ENCODE measurements around the gene RAB44.
"Not testable (repeated sequence)": the region's sequence is repeated elsewhere in the genome, so short reads cannot be mapped to it uniquely, and the experiment has no call there.

RAB44 gene

DNA sequence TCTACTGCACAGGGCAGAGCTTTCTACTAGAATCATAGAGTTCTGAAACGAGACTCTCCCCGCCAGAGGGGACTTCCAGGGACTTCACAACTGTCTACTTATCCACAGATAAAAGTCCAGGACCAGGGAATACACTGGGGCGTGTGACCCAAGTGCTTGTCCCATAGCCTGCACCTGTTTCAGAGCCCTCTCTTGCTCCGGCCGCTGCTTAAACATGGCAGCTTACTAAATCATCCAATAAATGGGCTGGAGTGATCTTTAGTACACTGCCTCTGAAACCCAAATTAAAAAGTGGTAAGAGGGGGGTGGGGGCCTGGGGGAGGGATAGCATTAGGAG lies 8.9 kb upstream of the RAB44 start:
- DNase-seq: no peak

DNA sequence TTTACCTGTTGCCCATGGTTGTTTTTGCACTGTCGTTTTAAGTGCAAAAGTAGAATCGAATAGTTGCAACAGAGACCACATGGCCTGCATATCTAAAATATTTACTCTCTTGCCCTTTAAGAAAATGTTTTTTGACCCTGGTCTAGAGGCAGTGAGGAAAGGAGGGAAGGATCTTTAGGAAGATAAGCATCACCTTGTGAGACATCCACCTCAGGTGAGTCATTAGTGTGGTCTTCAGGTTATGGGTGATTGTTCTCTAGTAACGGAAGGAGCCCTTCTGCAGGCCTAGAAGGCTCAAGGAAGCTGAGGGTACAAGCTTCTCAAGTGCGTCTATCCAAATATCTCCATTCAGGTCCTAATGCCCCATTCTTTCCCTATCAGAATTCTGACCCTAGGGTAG lies 6.6 kb upstream of the RAB44 start:
- DNase-seq: no peak

DNA sequence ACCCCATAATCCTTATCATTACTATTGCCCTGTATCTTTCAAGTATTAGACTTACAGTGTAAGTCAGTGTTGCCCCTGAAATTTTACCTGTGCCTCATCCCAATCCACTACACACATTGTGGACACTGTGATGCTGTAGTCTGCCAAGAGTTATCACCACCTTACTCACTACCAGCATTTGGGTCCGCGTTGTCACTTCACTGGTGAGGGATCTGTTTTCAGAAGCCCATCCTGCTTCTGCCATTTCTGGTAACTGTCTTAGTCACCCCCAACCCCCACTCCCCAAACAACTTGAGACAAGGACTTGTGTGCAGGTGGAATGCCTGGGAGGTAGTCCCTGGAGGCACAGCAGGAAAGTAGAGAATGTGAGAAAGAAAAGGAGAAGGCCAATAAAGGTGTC lies 6.0 kb upstream of the RAB44 start:
- DNase-seq: no peak

DNA sequence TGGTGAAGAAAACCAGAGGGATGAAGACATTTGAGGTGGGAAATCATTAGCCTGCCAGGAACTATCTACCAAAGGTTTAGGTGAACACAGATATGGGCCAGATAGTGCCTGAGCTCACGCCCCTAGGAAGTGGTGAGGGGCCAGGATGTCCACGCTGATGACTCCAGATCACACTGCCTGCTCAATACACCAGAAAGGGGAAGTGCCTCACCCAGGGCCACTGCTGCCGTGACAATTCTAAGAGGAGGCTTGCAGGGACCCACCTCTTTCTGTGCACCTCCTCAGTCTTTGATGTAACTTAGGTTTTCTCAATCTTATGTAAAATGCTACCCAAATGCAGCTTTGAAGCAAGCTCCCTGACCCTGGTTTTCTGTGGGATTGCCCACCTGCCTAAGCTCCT lies 5.4 kb upstream of the RAB44 start:
- DNase-seq: no peak

DNA sequence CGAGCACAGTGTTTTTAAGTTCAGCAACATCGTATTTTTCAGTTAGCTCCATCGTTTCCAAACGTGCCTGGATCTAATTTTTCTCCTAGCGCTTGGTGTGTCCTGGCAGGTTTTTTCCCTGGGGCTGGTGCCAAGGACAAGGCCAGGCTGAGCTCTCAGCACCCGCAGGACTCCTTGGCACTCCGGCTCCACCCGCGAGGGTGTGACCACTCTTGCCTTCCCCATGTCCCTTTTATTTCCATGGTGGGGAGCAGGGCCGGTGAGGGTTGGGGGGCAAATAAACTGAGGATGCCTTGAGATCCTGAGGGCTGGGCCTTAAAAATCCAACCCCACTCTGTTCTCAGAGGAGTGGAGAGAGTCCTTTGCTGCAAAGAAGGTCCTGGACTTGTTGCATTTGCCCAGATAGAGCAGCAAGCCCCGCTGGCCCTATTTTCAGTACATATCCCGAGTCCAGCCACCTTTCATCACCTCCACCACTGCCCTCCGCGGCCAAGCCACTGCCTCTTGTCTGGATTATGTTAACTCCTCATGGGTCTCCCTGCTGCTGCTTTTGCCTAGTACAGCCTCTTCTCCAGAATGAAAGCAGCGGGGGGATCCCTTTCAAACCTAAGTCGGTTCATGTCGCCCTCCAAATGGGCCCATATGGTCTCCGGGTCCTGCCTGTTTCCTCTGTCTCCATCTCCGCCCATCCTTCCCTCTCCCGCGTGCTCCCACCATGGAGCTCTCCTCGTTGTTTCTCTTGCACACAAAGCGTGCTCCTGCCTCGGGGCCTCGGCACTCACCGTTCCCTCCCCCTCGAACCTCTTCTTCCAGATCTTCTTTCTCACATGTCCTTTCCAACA lies 4.5 kb upstream of the RAB44 start:
- no peak for DNase-seq

DNA sequence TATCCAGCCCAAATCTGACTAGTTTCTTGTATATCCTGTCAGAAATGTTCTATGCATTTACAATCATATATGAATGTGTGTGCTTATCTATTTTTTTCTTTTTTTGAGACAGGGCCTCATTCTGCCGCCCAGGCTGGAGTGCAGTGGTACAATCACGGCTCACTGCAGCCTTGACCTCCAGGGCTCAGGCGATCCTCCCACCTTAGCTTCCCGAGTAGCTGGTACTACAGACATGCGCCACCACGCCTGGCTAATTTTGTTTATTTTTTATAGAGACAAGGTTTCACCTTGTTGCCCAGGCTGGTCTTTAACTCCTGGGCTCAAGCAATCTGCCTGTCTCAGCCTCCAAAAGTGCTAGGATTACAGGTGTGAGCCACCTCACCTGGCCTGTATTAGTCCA lies 3.0 kb upstream of the RAB44 start:
- DNase-seq: no peak

DNA sequence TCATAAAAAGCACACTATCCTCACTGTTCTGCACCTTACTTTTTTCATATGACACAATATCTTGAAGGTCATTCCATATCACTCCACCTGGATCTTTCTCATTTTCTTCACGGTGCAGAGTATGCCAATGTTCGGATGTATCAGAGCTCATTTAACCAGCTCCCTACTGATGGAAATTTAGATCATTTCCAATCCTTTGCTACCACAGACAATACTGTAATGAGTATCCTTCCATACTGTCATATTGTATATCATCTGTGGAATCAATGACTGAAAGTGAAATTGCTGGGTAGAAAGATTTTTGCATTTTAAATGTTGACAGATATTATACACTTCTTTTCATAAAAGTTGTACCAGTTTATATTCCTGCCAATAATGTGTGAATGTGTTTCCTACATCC lies 2.2 kb upstream of the RAB44 start:
- DNase-seq: no peak

DNA sequence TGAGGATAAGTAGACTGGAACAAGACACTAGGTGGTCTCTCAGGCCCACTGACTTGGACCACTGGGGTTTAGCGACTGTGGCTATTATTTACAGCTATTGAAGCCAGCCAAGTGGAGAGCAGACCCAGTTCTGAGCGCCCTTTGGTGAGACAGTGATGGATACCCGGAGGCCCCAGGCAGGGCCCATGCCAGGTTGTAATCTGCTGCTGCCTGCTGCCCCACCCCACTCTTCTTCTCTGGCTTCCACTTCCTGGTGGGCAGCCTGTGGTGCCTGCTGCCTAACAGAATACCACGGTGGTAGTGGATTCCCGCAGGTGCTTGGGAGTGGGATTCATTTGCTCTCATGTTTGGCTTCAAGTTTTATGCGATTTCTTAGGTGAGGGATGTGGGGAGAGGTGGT lies 570 bp downstream of the RAB44 start:
- no peak for DNase-seq

DNA sequence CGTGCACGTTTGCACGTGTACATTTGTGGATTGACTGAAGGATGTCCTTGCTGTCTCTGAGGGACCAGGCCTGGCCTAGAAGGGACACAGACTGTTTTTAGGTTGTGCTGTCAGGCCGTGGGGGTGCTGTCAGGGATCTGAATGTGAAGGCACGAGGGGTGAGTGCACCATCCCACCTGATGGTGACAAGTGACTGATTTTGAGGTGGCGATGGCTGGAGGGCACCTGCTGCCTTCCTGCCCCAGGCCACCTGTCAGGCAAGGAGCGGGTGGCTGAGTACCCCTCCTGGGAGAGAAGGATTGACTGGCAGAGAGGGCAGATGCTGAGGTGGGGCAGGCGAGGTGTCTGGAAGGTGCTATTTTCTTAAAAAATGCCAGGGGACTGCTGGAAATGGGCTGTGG lies 1.2 kb downstream of the RAB44 start:
- no peak for DNase-seq

DNA sequence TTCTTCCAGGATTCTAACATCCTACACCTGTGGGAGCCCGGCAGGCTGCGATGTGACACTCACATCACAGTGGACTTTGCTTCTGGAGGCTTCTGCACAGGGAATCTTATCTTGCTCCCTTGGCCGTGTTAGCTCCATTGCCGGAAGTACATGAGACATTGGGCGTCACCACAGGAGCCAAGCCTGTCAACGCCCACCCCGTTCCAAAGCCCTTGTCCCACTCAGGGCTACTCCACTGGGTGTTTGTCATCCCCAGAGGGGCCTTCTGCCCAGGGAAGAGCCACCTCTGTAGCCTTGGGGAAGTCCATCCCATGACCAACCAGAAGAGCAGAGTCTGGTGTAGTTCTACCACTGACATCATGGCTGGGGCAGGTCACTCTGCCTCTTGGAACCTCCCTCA lies 1.7 kb downstream of the RAB44 start:
- DNase-seq: no peak

DNA sequence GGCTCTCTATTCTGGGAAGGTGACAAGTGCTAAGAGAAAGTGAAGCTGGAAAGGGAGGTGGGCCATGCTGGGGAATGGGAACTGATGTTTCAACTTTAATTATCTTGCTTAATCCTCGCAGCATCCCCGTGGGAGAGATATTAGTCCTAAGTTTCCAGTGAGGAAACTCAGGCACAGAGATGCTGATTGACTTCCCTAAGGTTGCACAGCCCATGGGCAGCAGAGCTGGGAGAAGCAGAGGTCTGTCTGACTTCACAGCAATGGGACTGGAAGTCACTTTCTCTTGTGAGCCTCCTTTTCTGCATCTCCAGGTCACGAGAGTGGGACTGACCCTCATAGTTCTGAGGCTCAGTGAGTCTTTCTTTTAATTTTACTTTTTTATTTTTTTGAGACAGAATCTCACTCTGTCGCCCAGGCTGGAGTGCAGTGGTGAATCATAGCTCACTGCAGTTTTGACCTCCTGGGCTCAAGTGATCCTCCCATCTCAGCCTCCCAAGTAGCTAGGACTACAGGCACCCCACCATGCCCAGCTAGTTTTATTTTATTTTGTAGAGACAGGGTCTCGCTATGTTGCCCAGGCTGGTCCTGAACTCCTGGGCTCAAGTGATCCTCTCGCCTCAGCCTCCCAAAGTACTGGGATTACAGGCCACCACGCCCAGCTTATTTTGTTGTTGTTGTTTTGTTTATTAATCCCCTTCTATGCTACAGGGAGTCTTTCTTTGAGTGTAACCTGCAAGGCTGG lies 2.6 kb downstream of the RAB44 start:
- no peak for DNase-seq

DNA sequence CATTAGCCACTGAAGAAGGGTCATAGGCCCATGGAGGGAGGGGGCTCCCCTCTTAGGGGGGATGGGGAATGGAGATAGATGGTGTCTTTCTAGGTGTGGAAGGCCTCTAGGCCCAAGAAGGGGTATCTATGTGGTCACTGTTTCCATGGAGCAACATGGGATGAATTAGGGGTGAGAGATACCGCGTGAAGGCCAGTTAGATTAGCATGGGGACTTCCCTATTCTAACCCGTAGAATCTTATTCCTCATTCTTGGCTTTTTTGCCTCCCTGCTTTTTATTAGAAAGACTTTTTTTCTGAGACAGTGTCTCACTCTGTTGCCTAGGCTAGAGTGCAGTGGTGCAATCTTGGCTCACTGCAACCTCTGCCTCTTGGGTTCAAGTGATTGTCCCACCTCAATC lies 3.2 kb downstream of the RAB44 start:
- DNase-seq: no peak

DNA sequence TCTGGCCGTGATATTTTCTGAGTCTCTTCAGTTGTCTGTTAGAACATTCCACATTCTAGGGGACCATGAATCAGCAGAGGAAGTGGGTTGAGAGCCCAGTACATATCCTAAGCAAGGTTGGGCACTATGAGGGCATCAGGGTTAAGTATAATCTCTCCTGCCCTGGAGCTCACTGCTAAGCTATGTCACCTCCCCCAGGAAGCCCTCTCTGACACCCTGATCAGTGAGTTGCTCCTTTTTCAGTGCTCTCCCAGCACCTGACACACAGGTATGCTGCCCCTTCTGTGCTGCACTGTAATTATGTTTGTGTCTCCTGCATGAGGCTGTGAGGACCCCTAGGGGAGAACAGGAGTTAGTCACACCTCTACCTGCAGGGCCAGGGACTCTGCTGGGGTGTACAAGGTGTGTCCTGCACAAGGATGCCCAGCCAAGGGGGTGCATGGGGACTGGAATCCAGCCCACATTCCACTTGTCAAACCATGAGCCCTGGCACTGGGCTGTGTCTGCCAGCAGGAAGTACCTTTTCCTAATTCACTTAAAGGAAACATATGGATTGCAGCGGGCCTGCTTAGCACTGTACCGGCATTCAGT lies 3.9 kb downstream of the RAB44 start:
- DNase-seq: no peak

DNA sequence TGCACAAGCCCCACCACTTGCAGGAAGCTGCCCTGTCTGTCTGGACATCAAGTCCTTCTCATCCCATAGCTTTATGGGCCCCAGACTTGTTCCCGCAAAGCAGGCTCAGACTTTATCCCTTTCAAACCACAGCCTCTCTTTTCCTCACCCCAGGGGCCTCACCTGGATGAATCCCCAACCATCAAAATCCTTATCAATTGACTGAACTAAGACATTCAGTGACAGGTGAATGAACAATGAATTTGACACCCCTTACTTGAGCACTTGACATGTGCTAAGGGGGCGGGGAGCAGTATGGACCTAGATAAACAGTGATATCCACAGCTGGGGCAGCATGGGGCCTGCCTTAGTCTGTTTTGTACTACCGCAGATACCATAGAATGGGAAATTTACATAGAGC lies 5.0 kb downstream of the RAB44 start:
- DNase-seq: no peak

DNA sequence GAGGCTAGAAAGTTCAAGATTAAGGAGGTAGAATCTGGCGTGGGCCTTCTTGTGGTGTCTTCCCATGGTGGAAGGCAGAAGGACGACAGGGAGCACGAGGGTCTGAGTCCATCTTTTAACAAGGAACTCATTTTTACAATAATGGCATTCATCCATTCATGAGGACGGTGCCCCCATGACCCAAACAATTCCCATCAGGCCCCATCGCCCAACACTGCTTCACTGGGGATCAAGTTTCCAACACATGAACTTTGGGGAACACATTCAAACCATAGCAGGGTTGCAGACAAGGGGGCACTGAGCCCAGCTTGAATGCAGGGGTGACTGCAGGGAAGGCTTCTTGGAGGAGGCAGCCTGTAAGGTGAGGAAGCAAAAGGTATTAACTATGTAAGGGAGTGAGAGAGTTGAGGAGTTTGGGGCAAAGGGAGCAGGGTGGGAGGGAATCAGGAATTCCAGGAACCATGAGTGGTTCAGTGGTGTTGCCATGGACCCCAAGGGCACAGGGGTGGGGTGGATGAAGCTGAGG lies 5.5 kb downstream of the RAB44 start:
- DNase-seq: no peak

DNA sequence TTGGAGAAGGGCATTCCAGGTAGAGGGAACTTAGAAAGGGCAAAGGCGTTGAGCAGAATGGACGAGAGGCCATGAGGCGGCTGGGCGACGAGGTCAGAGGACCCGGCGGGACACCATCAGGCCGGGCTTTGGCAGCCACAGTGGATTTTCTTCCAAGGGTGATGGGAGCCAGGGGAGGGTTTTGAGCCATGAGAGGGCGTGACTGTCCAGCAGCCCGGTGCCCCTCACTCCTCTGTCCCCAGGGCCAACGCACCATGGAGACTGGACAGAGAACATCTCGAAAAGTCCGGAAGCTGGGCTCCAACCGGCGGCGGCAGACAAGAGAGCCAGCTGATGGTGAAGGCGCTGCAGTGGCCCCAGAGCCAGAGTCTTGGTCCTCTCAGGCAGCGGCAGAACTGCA lies 6.4 kb downstream of the RAB44 start:
- DNase-seq: no peak

DNA sequence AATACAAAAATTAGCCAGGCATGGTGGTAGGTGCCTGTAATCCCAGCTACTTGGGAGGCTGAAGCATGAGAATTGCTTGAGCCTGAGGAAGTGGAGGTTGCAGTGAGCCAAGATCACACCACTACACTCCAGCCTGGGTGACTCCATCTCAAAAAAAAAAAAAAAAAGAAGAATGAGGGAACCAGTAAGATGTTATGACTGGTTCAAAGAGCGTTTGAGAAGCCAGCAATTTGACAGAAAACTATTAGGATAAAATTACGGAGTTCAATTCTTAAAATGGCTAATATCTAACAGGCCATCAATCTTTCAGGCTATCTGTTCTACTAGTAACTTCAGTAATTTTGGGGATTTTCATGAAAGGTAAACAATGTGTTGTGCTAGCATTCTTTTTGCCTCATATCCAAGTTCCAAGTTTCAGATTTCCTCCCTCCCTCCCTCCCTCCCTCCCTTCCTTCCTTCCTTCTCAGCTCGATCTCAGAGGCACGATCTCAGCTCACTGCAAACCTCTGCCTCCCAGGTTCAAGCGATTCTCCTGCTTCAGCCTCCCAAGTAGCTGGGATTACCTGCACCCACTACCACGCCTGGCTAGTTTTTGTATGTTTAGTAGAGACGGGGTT lies 7.4 kb downstream of the RAB44 start:
- DNase-seq: not testable (repeated sequence)

DNA sequence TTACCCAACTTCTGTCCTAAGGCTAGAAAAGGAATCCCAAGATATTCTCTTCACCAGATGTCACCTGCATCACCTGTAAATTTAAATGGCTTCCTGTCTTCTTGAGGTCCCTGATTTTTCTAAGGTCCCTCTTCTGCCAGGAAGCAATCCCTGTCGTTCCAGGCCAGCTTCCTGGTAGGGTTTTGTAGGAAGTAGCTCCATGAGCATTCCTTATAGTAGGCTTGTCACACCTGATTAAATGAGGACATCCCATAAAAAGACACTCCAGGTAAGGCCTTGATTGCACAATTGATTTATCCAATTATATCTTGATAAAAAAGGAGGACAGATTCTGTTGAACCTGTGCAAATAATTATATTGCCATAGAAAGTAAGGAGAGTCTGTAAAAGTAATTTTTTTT lies 8.7 kb downstream of the RAB44 start:
- DNase-seq: no peak

DNA sequence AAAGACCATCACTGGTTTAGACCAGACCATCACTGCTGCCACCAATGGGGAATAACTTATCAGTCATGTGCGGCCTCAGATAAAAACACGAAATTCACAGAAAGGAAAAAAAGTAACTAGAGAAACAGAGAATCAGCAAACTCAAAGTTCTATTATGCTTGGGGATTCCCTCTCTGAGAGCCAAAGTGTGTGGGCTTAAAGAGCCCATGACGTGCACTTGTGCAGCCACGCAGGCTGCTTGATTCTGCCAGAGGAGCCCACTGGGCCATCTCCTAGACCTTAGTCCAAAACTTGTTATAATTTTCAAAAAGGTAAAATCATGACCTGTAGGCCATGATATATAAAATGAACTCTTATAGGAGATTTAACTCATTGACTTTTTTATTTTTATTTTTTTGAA lies 15.2 kb downstream of the RAB44 start:
- DNase-seq: no peak

DNA sequence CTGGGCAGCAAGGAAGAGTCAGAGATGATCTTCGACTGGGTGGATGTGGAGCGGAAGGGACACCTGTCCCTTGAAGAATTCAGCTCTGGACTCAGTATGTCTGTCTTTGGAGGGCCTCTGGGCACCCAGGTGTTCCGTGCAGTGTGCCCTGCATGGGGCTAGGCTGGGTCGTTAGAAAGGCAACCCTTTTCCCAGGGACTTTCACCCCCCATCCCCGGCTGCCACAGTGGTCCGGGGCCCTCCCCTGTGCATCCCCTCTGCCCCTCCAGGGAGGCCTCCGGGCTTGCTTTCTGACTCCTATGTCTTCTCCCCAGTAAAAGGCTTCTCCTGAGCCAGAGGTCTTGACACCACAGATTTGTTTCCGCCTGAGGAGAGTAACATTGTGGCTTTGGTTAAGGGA lies 16.2 kb downstream of the RAB44 start:
- no peak for DNase-seq

DNA sequence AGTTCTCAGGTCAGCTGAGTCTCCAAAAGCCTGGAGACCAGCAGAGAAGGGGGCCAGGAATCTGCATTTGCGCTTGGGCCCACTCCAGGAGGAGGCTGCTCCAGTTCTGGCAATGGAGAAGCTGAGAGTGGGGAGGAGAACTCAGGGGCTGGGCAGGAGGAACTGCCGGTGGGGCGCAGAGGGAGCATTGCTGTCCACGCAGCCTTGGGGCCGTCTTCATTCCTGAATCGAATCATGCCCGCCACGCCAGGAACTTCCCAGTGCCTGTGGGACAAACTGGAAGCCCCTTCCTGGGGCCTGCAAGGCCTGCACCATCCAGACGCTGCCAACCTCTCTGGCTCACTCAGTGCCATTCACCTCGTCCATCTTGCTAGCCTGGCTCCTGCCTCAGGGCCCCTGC lies 16.9 kb downstream of the RAB44 start:
- no peak for DNase-seq

DNA sequence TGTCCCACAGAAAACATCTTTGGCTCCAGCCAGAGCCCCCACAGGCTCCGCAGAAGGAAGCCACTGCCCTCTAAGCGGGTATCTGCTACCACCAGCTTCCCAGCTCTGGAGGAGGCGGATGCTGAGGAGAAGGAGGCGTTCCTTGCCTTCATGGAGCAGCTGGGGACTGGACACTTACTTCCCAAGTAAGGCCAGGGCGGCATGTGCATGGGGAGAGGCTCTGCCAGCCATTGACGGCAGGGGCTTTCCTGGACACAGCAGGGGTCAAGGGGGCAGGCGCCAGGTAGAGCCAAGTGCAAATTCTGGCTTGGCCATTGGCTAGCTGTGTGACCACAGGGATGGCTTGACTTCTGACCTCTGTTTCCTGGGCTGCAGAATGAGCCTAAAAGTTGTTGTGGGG lies 17.8 kb downstream of the RAB44 start:
- no peak for DNase-seq

DNA sequence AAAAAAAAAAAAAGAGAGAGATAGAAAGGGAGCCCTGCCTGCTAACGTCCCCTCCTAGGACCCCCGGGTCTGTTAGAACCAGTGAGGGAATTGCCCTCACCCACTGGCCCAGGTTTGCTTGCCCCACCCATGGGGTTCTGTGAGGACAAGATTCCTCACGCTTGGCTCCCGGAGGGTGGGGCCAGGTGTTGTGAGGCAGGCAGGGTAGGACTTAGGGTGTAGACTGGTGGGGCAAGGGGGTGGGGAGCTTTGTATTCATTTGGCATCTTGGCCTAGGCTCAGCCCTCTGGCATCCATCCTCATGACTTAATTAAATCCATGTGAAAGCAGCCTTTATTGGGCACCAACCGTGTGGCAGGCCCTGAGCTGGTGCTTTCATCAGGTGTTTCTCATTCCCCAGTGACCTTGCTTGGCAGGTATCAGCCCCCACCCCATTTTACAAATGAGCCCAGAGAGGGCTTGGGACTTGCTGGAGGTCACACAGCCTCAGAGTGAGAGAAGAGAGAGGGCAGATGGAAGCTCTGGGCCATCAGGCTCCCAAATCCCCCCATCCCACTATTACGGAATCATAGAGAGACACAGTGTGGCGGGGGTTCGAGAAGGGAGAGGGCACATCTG lies 19.0 kb downstream of the RAB44 start:
- DNase-seq: no peak

All from NCI-H82 (cell line).